Fibroblast of skin of back (primary cell): ENCODE data around the gene MSLN.

Experiments
- DNase-seq: peaks from one replicate; pipeline ENCODE4 v3.0.0-alpha.2; 2013

MSLN gene

DNA sequence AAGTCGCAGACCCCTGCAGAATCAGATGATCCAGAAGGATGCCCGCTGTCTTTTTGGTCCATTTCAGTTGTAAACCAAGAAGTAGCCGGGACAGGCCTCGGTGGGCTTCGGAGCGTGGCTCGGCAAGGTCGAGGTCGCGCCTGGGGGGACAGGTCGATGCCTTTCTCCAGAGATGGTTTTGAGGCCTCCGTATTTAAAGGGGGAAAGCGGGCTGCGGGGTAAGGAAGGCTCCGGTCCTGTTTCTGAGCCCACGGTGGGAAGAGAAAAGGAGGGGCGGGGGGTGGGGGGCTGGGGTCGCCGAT is 47.5 kb downstream of the MSLN start:
- DNase-seq, result no peak

DNA sequence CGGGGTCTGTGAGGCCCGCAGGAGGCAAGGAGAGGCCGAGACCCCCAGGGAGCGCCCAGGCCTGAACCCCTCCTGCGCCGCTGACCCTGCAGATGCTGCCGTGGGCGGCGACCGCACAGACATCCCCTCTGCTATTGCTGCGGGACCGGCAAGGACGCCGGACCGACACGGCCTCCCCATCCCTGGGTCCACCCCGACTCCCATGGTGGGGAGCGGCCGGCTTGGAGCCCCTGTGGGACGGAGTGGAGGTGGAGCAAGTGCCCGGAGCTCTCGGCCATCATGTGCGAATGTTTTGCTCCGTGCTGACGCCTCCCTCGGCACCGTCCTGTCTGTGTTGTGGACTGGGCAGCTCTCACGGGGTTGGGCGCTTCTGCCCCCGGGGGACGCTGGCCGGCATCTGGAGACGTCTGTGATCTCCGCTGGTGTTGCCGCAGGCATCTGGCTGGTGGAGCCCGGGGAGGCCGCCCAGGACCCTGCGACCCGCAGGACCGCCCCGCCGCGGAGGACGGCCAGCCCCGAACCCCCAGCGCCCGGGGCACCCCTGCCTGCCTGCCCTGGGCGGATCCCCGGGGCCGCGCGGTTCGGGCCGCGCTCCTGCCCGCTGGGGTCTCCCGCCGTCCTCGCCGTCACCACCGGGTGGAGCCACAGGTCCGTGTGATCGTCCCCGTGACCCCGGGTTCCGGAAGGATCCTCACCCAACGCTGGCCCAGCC is 52.8 kb downstream of the MSLN start:
- peak; percentile 37 for DNase-seq

DNA sequence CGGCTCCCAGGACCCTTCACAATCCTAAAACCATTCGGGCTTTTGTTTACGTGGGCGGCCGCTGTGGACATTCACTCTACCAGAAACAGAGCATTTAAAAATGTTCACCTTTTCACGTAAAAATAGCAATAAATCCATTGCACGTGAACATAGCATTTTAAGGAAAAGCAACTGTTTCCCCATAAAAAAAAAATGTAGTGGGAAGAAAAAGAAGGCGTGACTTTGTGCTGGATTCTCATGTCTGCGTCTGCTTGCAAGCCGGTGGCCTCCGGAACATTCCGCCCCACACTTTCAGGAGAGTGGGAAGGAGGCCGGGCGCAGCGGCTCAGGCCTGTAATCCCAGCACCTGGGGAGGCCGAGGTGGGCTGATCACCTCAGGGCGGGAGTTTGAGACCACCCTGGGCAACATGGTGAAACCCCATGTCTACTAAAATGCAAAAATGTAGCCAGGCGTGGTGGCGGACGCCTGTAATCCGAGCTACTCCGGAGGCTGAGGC is 53.4 kb downstream of the MSLN start:
- DNase-seq, result no peak

DNA sequence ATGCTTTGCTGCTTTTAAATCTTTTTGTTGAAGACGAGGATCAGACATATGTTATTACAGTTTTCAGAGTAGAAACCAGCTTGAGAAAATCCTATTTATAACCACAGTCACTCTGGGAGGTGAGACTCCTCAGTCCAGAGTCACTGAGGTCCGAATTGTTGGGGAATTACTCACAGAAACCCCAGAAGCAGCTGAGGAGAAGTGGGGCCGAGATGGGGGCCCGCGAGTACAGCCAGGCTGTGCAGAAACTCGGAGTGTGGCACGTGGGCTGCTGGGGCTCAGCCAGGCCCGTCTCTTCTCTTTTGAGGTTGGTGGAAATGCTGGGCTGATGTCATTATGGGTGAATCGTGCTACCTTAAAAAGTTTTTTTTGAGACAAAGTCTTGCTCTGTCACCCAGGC is 54.4 kb downstream of the MSLN start:
- DNase-seq, result peak; percentile 74

DNA sequence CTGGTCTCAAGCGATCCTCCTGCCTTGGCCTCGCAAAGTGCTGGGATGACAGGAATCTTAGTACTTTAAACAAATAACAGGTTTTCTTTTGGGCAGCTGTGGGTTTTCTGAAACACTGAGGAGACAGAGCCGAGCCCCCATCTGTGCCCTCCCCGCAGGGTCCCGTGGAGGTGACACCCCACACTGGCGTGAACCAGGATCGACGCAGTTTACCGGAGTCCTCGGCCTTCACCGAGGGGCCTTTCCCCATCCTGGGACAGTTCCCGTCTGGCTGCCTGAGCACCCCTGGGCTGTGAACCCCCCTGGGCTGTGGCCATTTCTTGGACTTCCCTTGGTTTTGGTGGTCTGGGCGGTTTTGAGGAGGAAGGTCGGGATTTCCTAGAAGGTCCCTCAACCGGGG is 55.3 kb downstream of the MSLN start:
- DNase-seq, result no peak

DNA sequence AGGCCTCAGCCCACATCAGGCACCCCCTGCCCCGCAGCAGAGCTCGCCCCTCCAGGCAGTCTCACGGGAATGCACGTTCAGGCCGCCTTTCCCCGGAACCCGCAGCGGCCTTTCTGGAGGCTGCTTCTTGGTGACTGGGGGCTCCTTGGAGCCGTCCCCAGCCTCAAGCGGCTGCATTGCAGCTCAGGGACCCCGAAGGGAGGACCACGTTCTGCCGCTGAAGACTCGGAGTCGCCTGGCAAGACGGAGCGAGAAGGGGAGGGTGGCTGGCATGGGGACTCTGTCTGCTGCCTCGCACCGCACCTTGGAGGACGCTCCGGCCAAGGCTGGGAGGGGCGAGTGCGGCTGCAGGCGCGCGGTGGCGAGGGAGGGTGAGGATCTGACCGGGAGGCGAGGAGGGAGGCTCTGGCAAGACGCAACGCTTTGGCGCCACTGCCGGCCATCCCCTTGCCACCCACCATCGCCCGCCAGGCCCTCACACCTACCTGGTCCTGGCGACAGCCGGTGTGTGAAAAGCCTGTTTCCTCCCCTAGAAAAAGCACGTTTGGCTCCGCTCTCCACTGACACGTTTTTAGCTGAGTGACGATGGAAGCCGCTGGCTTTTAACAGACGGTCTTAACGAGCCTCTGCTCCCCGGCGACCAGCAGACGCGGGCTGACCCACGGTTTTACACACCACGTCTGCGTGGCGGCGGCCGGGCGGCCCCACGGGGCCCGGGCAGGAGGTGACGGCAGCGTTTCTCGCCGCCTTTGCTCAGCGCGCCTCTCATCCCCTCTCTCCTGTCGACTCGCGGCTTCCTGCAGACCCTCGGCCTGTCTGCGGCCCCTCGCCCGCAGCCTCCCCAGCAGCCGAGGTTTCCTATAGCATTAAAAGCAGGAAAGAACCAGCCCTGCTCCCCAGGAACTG is 56.7 kb downstream of the MSLN start:
- DNase-seq, result no peak

DNA sequence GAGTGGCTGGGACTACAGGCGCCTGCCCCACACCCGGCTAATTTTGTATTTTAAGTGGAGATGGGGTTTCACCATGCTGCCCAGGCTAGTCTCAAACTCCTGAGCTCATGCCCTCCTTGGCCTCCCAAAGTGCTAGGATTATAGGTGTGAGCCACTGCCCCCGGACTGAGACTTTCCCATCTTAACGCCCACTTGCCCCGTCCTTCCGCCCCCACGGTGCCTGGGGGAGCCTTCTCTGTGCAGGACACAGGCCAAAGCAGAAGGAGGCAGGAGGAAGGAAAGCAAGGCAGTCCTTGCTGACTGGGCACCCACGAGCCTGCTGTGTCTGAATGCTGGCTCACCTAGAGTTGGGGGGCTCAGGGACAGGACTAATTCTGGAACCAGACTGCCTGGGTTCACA is 57.6 kb downstream of the MSLN start:
- DNase-seq, result no peak
